GM12892 (cell line): ENCODE results near the gene ADGRL1.

Experiments used
- POLR2A ChIP-seq: IDR thresholded peaks from 2 replicates; pipeline ENCODE4 v1.6.1; 2011; ENCODE audit warnings: low read depth, low read length, control low read depth
- TAF1 ChIP-seq: IDR thresholded peaks from 2 replicates; pipeline ENCODE4 v1.6.1; 2011; ENCODE audit warnings: low read depth, mild to moderate bottlenecking, control low read depth, low read length, borderline replicate concordance

- TF ChIP-seq TAF1: no peak
- no peak for TF ChIP-seq POLR2A
These were observed 78.8 kb downstream of the ADGRL1 start for GRCh38 chr19:14127176-14127575.
